HG03095 (cell line): ENCODE measurements around the gene VPS36.
A peak's percentile ranks its signal among the peaks of the same experiment; 100 is the strongest.
"Not testable (repeated sequence)": the region's sequence is repeated elsewhere in the genome, so short reads cannot be mapped to it uniquely, and the experiment has no call there.

Source experiments
- ATAC-seq: cut with Tn5 transposase; IDR thresholded peaks from one replicate; pipeline ENCODE4 v1.9.1; 2021; ENCODE audit warnings: moderate library complexity; ENCODE audit not compliant: unreplicated experiment

VPS36 gene

GRCh38 chr13:52450012-52450792, at the start of gene VPS36:
Gene VPS36, minus strand, starts transcription at chr13:52450634. Its CDS starts 40 bp downstream, at chr13:52450594.
- peak; percentile 60 for ATAC-seq

GRCh38 chr13:52497979-52498378, 47.5 kb upstream of the VPS36 start:
- not testable (repeated sequence) for ATAC-seq

GRCh38 chr13:52494241-52494640, 43.8 kb upstream of the VPS36 start:
- ATAC-seq: not testable (repeated sequence)

GRCh38 chr13:52491015-52491414, 40.6 kb upstream of the VPS36 start:
- not testable (repeated sequence) for ATAC-seq

GRCh38 chr13:52488763-52489162, 38.3 kb upstream of the VPS36 start:
- not testable (repeated sequence) for ATAC-seq

GRCh38 chr13:52487078-52487477, 36.6 kb upstream of the VPS36 start:
- ATAC-seq: not testable (repeated sequence)

GRCh38 chr13:52480677-52481428, 30.4 kb upstream of the VPS36 start:
- ATAC-seq: not testable (repeated sequence)

GRCh38 chr13:52468487-52468886, 18.1 kb upstream of the VPS36 start:
- not testable (repeated sequence) for ATAC-seq

GRCh38 chr13:52463526-52463925, 13.1 kb upstream of the VPS36 start:
- no peak for ATAC-seq

GRCh38 chr13:52461265-52461664, 10.8 kb upstream of the VPS36 start:
- no peak for ATAC-seq

- no peak for ATAC-seq
Measured at GRCh38 chr13:52459668-52460067, 9.2 kb upstream of the VPS36 start.

GRCh38 chr13:52455677-52456041, 5.2 kb upstream of the VPS36 start:
- peak; percentile 27 for ATAC-seq

GRCh38 chr13:52454820-52455676, 4.6 kb upstream of the VPS36 start, which contains the start of gene CKAP2:
Gene CKAP2, plus strand, starts transcription at chr13:52455478. Its CDS starts 79 bp downstream, at chr13:52455557.
- peak; percentile 78 for ATAC-seq

- ATAC-seq: peak; percentile 28
Measured at GRCh38 chr13:52454459-52454819, 4.0 kb upstream of the VPS36 start.

- no peak for ATAC-seq
Measured at GRCh38 chr13:52452470-52452869, 2.0 kb upstream of the VPS36 start.

GRCh38 chr13:52451135-52451804, 836 bp upstream of the VPS36 start:
- no peak for ATAC-seq

- no peak for ATAC-seq
Measured at GRCh38 chr13:52450793-52451116, 321 bp upstream of the VPS36 start.

GRCh38 chr13:52449331-52450011, 963 bp downstream of the VPS36 start:
- peak; percentile 0 for ATAC-seq

- no peak for ATAC-seq
Measured at GRCh38 chr13:52447815-52448552, 2.5 kb downstream of the VPS36 start.
